ENCODE results near the gene GOLGA2.

Gene GOLGA2

DNA sequence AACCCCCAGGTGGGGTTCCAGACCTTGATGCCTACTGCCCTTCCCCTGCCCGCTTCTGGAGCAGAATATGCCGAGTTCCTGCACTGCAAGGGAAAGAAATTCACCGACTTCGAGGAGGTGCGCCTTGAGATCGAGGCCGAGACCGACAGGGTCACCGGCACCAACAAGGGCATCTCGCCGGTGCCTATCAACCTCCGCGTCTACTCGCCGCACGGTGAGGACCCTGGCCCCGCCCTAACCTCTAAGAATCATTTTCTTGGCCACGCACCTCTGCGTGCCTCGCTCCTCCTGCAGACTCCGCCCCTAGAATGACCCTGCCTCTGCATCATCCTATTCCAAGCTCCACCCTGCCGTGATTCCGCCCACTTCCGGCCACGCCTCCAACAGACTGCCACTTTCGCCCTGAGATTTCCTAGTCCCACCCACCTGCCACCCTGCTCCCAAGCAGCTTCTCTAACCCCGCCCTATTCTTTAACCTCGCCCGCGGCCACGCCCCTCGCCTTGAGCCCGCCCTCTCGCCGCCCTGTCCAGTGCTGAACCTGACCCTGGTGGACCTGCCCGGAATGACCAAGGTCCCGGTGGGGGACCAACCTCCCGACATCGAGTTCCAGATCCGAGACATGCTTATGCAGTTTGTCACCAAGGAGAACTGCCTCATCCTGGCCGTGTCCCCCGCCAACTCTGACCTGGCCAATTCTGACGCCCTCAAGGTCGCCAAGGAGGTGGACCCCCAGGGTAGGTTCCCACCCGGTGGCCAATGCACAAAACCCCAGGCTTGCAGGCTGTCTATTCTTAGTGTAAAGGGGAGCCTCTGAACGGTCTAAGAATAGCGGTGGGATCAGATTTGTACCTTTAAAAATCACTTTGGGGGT lies 57.1 kb downstream of the GOLGA2 start:
- Histone ChIP-seq H3K9me3 (ENCODE audit: control insufficient read depth, low read length) (no peaks in the 10 kb centered on the region), H3K4me3 (ENCODE audit: extremely low read depth, insufficient read depth, low read length, poor library complexity, severe bottlenecking) (no peak overlapping the region), H3K27ac (ENCODE audit: low read depth, low read length, severe bottlenecking) (no peak overlapping the region), H3K36me3 (ENCODE audit: control insufficient read depth, insufficient read depth, low read length) (peaks cover 30% of the 10 kb centered on the region), H3K4me1 (ENCODE audit: control insufficient read depth, insufficient read depth, low read length, poor library complexity, severe bottlenecking) (peaks cover 14% of the 10 kb centered on the region)
- WGBS, 2 experiments (ENCODE audit: insufficient coverage in 2 of 2): 60 to 63% methylated on average over 42 to 45 of the region's 47 CpGs

DNA sequence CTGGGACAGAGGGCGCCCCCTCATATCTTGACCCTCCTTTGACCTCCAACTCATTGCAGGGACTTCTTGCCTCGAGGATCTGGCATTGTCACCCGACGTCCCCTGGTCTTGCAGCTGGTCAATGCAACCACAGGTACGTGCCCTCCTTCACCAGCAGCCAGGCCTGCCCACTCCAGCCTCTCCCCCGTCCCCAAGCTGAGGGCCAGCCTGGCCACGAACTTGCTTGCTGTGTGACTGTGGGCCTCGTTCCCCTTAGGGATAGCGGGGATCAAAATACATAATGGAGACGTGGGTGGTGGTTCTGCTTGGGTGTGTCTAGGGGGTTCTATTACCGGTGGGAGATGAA lies 57.7 kb downstream of the GOLGA2 start:
- Histone ChIP-seq H3K27ac (ENCODE audit: low read depth, low read length, severe bottlenecking) (no peak overlapping the region), H3K36me3 (ENCODE audit: control insufficient read depth, insufficient read depth, low read length) (peaks cover 28% of the 10 kb centered on the region), H3K9me3 (ENCODE audit: control insufficient read depth, low read length) (no peaks in the 10 kb centered on the region), H3K4me3 (ENCODE audit: extremely low read depth, insufficient read depth, low read length, poor library complexity, severe bottlenecking) (no peak overlapping the region), H3K4me1 (ENCODE audit: control insufficient read depth, insufficient read depth, low read length, poor library complexity, severe bottlenecking) (peaks cover 14% of the 10 kb centered on the region)
- WGBS, 2 experiments (ENCODE audit: insufficient coverage in 2 of 2): 91 to 94% methylated on average over 7 to 8 of the region's 11 CpGs

DNA sequence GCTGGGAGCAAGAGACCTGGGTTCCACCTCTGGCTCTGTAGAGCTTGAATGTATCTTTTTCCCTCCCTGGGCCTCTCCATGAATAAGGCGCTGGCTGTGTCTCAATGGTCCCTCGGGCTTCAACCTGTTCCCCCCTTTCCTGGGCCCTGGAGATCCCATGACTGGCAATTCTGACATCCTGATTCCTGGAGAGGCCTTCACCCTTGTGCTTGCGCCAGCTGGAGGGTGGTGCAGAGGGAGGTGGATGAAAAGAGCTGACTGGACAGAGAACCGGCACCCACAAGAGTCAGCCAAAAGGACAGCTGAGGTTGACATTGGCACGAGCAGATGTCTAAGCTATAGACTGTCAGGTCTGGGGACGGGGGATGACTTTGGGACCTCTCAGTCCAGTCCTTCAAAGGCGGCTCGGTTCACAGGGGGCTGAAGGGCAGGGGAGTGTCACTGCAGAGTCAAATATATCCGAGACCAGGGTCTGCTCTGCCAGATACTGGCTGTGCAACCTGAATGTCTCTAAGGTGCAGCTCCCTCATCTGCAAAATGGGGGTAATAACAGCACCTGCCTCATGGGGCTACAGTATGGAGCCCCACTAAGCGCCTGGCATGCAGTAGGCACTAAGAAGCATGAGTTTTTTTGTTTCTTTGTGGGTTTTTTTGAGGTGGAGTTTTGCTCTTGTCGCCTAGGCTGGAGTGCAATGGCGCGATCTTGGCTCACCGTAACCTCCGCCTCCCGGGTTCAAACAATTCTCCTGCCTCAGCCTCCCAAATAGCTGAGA lies 58.8 kb downstream of the GOLGA2 start:
- H3K27ac ChIP-seq (ENCODE audit: low read depth, low read length, severe bottlenecking): no peak overlapping the region
- 94 to 97% methylated on average over 9 to 15 of the region's 16 CpGs for WGBS, 2 experiments (ENCODE audit: insufficient coverage in 2 of 2)
- peaks cover 17% of the 10 kb centered on the region for H3K36me3 ChIP-seq (ENCODE audit: control insufficient read depth, insufficient read depth, low read length)
- peaks cover 14% of the 10 kb centered on the region for H3K4me1 ChIP-seq (ENCODE audit: control insufficient read depth, insufficient read depth, low read length, poor library complexity, severe bottlenecking)
- no peaks in the 10 kb centered on the region for H3K9me3 ChIP-seq (ENCODE audit: control insufficient read depth, low read length)
- no peak overlapping the region for H3K4me3 ChIP-seq (ENCODE audit: extremely low read depth, insufficient read depth, low read length, poor library complexity, severe bottlenecking)

DNA sequence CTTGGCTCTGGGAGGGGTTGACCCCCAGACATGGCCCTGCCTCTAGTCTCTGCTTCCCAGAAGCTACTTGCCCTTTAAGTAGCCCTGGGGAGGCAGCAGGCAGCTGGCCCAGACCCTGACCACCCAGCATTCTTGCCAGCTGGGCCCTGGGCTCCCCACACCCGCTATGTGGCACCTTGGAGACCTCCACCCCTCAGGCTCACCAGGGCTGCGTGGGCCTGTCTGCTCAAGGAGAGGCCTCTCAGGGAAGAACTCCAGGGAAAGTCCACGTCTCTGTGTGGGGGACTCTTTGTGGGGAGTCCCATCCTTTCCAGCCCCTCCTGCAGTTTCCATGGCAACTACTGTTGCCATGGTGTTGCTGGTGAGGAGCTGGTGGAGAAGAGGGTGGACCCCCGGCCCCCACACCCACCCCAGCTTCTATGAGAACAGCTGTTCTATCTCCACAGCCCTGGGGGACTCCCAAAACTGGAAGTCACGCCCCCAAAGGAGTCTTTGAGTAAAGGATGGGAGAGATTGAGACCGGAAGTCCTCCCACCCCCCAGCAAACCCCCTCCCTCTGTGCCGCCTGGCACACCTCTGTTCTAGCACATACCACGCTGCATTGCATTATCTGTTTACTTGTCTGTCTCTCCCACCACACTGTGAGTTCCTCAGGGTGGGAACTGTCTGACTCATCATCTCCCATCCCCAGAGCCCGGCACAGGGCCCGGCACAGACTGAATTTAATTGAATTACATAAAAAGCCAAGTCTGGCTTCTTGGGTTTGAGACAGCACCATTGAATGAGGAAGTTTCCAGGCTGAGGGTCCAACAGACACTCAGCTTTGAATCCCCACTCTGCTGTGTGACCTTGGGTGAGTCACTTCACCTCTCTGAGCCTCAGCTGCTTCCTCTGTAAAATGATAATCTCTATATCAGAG lies 60.1 kb downstream of the GOLGA2 start:
- 93 to 96% methylated on average over 3 to 5 of the region's 10 CpGs for WGBS, 2 experiments (ENCODE audit: insufficient coverage in 2 of 2)
- peaks cover 14% of the 10 kb centered on the region for H3K4me1 ChIP-seq (ENCODE audit: control insufficient read depth, insufficient read depth, low read length, poor library complexity, severe bottlenecking)
- peak overlapping the region; percentile 58 for H3K27ac ChIP-seq (ENCODE audit: low read depth, low read length, severe bottlenecking)
- peaks cover 11% of the 10 kb centered on the region for H3K36me3 ChIP-seq (ENCODE audit: control insufficient read depth, insufficient read depth, low read length)
- no peaks in the 10 kb centered on the region for H3K9me3 ChIP-seq (ENCODE audit: control insufficient read depth, low read length)
- no peak overlapping the region for H3K4me3 ChIP-seq (ENCODE audit: extremely low read depth, insufficient read depth, low read length, poor library complexity, severe bottlenecking)

DNA sequence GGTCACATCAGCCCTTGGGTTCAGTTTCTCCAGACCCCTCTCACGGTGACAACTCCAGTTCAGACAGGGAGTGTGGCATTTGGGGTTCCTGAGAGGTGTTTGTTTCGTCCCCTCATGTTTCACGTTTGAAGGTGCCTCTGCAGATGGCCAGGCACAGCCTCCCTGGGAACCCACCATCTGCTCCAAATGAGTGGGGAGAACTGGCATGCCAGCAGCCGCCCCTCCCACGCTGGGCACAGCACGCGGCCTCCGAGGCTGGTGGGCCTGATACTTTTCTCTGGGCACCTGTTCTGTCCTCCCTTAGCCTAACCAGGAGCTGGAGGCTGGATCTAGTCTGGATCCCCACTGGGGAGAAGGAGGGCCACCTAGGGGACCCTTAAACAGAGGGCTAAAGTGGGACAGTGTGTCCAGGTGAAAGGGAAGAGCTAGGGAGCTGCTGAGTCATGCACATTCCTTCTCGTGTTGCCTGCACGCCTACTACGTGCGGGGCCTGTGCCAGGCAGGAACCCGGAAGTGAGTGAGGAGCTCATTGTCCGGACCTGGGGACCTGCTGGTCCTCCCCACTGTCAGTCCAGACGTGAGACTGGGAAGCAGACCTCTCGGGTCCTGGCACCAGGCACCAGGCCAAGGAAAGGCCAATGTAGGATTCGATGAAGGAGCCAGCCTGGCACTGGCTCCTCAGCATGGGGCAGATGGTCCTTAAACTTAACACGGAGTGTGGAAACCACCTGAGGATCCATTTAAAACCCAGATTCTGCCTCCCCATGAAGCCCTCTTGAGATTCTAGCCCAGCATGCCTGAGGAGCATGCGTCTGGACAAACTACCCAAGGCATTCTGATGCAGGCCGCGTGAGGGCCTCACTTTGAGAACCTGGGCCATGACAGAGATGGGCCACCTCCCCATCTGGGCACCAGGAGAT lies 61.0 kb downstream of the GOLGA2 start:
- no peak overlapping the region for H3K4me3 ChIP-seq (ENCODE audit: extremely low read depth, insufficient read depth, low read length, poor library complexity, severe bottlenecking)
- 85 to 92% methylated on average over 17 to 19 of the region's 21 CpGs for WGBS, 2 experiments (ENCODE audit: insufficient coverage in 2 of 2)
- H3K27ac ChIP-seq (ENCODE audit: low read depth, low read length, severe bottlenecking): peak overlapping the region; percentile 58
- H3K9me3 ChIP-seq (ENCODE audit: control insufficient read depth, low read length): no peaks in the 10 kb centered on the region
- peaks cover 14% of the 10 kb centered on the region for H3K4me1 ChIP-seq (ENCODE audit: control insufficient read depth, insufficient read depth, low read length, poor library complexity, severe bottlenecking)
- peaks cover 6% of the 10 kb centered on the region for H3K36me3 ChIP-seq (ENCODE audit: control insufficient read depth, insufficient read depth, low read length)

DNA sequence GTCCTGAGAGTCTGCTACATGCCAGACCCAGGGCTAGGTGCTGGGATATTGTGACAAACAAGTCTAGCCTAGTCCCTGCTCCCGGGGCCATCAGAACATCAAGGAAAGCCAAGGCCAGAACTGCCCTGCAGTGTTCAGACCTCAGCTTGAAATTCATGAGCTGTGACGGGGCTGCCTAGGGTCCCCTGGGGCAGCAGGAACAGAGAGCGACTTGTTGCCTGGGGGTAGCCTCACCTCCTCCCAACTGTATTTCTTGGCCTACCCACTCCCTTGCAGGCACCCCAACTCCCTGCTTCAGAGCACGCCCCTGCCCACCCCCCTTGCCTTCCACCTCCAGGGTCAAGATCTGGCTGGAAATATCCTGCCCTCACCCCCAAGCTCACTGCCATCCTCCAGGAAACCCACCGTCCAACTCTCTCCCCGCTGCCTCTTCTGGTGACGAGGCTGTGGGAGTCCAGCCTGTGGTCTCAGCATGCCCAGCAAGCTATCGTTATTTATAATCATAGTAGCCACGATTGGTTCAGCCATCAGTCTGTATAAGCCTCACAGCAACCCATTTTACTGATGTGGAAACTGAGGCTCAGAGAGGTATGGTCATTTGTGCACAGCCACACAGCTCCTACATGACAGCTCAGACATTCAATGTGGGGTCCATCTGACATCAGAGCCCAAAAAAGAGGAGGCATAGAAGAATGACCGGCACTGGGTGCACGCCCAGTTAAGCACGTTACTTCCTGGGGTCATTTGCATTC lies 61.9 kb downstream of the GOLGA2 start:
- 94 to 95% methylated on average over 8 to 10 of the region's 12 CpGs for WGBS, 2 experiments (ENCODE audit: insufficient coverage in 2 of 2)
- no peak overlapping the region for H3K4me3 ChIP-seq (ENCODE audit: extremely low read depth, insufficient read depth, low read length, poor library complexity, severe bottlenecking)

DNA sequence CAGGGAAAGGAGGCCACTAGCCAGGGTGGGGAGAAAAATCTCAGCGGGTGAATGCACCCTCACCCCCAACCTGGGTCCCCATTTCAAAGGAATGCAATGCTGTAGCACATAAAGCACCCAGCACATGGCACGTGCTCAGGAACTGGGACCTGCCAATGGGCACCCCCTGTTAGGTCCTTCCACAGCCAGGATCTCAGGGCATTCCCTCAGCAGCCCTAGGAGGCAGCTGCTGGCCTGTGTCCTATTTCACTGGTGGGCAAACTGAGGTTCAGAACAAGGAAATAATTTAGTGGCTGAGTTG lies 63.9 kb downstream of the GOLGA2 start:
- Histone ChIP-seq H3K9me3 (ENCODE audit: control insufficient read depth, low read length) (no peaks in the 10 kb centered on the region), H3K27ac (ENCODE audit: low read depth, low read length, severe bottlenecking) (no peak overlapping the region), H3K36me3 (ENCODE audit: control insufficient read depth, insufficient read depth, low read length) (peaks cover 3% of the 10 kb centered on the region), H3K4me3 (ENCODE audit: extremely low read depth, insufficient read depth, low read length, poor library complexity, severe bottlenecking) (no peak overlapping the region), H3K4me1 (ENCODE audit: control insufficient read depth, insufficient read depth, low read length, poor library complexity, severe bottlenecking) (peaks cover 14% of the 10 kb centered on the region)
- 100% methylated on average over 1 of the region's 2 CpGs for WGBS, 2 experiments (ENCODE audit: insufficient coverage in 2 of 2)

More for the DNA sequence above, 61.9 kb downstream of the GOLGA2 start:
- Histone ChIP-seq H3K9me3 (ENCODE audit: control insufficient read depth, low read length) (no peaks in the 10 kb centered on the region), H3K27ac (ENCODE audit: low read depth, low read length, severe bottlenecking) (no peak overlapping the region), H3K36me3 (ENCODE audit: control insufficient read depth, insufficient read depth, low read length) (peaks cover 3% of the 10 kb centered on the region), H3K4me1 (ENCODE audit: control insufficient read depth, insufficient read depth, low read length, poor library complexity, severe bottlenecking) (peaks cover 14% of the 10 kb centered on the region)

DNA sequence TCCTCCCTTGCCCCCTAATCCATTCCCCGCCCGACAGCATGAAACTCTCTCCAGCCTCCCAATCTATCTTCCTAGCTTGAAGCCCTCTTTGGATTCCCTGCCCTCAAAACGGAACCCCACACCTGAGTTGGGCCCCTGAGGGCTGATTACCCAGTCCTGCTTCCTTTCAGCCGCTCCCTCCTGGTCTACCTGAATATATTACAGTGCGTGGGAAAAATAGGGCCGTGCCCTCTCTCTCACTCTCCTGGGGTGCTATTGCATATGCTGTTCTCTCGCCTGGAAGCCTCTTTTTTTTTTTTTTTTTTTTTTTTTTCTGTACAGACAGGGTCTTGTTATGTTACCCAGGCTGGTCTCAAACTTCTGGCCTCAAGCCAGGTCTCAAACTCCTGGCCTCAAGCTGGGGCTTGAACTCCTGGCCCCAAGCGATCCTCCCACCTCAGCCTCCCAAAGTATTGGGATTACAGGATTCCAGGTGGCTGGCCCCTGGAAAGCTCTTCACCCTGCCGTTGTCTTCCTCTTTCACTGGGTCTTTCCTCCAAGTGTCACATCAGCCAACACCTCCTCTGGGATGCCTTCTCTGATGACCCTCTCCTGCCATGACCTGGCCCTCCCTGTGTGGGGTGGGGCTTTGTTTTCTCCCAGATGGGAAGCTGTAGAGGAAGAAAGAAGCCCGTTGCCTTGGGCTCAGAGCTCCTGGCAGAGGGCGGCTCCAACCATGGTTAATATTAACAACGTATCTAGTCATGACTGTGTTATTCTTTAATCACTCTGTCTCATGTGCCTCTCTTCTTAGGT lies 64.4 kb downstream of the GOLGA2 start:
- no peak overlapping the region for H3K27ac ChIP-seq (ENCODE audit: low read depth, low read length, severe bottlenecking)
- peaks cover 12% of the 10 kb centered on the region for H3K4me1 ChIP-seq (ENCODE audit: control insufficient read depth, insufficient read depth, low read length, poor library complexity, severe bottlenecking)
- peaks cover 3% of the 10 kb centered on the region for H3K36me3 ChIP-seq (ENCODE audit: control insufficient read depth, insufficient read depth, low read length)
- H3K9me3 ChIP-seq (ENCODE audit: control insufficient read depth, low read length): no peaks in the 10 kb centered on the region
- H3K4me3 ChIP-seq (ENCODE audit: extremely low read depth, insufficient read depth, low read length, poor library complexity, severe bottlenecking): no peak overlapping the region
- 94% methylated on average over 7 to 10 of the region's 12 CpGs for WGBS, 2 experiments (ENCODE audit: insufficient coverage in 2 of 2)
